Left forelimb (tissue), 1 donor: ENCODE data around the gene VKORC1L1.
A peak's percentile ranks its signal among the peaks of the same experiment; 100 is the strongest.
"Not testable (repeated sequence)": the region's sequence is repeated elsewhere in the genome, so short reads cannot be mapped to it uniquely, and the experiment has no call there.

Source experiments
- DNase-seq: peaks from one replicate; pipeline ENCODE4 v3.0.0-alpha.2; 2018; ENCODE audit warnings: low spot score

Gene VKORC1L1

DNA sequence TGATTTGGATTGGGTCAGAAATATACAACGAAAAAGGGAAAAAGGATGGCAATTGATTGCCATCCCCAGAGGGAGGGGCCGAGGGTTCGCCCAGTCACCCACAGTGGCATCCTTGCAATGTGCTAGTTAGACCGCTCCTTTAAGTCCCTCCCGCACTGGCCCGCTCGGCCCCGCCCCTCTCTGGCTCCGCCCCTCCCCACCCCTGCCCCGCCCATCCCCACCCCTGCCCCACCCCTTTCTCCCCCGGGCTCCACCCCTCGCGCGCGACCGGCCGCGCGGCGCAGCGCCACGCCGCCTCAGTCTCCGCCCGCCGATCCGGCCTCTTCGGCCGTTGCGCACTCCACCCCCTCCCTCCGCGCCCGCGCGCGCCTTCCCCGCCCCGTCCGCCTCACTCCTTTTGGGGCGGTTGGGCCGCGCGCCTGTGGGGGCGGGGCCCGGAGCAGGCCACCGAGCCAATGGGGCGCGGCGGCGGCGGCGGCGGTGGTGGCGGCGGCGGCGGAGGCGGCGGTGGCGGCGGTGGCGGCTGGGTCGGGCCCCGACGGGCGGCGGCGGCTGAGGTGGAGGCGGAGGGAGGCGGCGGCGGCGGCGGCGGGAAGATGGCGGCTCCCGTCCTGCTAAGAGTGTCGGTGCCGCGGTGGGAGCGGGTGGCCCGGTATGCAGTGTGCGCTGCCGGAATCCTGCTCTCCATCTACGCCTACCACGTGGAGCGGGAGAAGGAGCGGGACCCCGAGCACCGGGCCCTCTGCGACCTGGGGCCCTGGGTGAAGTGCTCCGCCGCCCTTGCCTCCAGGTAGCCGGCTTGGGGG lies at the start of gene VKORC1L1:
Gene VKORC1L1, plus strand, starts transcription at position 299 of the 806 bp plus-strand sequence. Its CDS starts 298 bp downstream, at position 597.
- DNase-seq, result peak; percentile 96

DNA sequence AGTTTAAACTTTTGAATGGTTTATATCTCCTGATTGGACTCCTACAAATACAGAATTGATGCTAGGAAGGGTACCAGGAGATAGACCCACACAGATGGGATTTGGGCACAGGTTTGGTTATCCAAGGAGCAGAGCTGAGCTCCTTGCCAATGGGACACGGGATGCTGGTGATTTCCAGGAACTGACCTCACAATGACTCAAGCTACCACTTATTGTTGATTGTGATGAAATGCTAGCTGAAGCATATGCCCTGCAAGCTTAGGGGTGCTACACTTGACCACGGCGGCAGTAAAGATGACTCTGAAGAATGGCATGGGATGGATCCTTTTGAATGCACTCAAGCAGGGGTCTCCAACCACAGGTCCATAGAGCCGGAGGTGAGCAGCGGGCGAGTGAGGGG lies 45.5 kb upstream of the VKORC1L1 start:
- DNase-seq, result no peak

DNA sequence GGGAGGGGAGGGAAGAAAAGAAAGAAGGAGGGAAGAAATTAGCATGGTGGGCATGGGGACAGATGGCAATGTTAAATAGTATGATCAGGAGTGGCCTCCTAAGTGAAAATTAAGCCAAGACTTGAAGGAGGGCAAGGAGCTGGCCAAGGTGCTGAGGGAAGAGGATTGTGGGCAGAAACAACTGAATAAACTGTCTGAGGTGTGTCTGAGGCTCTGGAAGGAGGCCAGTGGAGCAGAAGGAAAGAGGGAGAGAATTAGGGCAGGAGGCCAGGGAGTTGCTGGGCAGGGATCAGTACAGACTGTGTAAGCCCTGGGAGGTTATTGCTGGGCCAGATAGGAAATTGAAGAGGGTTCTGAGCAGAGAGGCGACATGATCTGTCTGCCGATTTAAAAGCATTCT lies 40.6 kb upstream of the VKORC1L1 start:
- no peak for DNase-seq

DNA sequence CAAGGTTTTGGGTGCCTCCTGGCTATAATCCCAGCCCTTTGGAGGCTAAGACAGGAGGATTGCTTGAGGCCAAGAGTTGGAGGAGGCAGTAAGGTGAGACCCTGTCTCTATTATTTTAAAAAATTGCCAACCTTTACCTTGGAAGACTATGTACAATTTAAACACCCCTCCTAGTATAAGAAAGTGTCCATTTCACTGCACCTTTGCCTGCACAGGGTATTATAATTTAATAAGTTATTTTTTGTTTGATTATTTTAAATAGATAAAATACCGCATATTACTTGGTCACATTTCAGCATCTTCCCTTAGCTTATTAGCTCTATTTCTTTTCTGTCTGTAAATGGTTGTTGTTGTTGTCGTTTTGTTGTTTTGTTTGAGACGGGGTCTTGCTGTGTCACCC lies 36.2 kb upstream of the VKORC1L1 start:
- not testable (repeated sequence) for DNase-seq

DNA sequence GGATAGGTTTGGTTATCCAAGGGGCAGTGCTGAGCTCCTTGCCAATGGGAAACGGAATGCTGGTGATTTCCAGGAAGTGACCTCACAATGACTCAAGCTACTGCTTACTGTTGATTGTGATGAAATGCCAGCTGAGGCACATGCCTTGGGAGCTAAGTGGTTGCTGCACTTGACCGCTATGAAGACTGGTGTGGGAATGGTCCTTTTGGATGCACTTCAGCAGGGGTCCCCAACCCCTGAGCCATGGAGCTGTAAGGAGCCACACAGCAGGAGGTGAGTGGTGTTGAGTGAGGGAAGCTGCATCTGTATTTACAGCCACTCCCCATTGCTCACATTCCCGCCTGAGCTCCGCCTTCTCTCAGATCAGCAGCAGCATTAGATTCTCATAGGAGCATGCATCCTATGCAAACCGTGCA lies 35.3 kb upstream of the VKORC1L1 start:
- not testable (repeated sequence) for DNase-seq

DNA sequence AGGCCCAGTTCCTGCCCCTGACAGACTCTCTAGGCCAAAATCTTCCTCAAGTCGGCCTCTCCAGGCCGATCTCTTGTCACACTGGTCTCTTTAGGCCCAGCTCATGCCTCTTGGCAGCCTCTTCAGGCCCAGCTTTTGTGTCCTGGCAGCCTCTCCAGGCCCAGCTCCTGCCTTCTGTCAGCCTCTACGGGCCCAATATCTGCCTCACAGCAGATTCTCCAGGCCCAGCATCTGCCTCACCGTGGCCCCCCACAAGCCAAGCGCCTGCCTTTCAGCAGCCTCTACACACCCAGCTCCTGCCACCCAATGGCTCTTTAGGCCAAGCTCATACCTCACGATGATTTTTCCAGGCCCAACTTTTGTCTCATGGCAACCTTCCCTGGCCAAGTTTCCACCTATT lies 33.0 kb upstream of the VKORC1L1 start:
- DNase-seq, result no peak

DNA sequence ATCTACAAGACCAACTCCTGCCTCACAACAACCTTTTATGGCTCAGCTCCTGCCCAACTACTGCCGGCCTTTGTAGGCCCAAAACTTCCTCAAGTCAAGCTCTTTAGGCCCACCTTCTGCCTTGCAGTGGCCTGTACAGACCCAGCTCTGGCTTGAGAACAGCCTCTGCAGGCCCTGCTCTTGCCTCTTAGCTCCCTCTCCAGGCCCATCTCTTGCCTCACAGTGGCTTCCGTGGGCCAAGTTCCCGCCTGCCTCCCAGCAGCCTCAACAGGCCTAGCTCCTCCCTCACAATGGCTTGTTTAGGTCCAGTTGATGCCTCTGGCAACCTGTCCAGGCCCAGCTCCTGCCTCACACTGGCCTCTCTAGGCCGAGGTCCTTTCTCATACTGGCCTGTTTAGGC lies 32.4 kb upstream of the VKORC1L1 start:
- no peak for DNase-seq

DNA sequence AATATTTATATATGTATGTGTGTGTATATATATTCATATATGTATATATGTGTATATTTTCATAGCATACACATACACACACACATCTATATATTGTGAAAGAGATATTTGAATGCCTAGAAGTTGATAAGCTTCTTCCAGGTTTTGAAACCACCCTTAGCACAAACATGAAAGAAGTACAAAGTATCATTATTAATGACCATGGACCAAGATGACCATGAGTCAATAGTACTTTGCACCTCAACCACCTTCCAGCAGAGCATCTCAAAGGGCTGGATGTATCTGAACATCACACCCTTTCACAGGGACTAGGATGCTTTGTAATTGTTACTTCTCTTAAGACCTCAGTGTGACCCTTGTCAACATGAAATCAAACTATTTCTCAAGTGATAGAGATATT lies 29.3 kb upstream of the VKORC1L1 start:
- not testable (repeated sequence) for DNase-seq

DNA sequence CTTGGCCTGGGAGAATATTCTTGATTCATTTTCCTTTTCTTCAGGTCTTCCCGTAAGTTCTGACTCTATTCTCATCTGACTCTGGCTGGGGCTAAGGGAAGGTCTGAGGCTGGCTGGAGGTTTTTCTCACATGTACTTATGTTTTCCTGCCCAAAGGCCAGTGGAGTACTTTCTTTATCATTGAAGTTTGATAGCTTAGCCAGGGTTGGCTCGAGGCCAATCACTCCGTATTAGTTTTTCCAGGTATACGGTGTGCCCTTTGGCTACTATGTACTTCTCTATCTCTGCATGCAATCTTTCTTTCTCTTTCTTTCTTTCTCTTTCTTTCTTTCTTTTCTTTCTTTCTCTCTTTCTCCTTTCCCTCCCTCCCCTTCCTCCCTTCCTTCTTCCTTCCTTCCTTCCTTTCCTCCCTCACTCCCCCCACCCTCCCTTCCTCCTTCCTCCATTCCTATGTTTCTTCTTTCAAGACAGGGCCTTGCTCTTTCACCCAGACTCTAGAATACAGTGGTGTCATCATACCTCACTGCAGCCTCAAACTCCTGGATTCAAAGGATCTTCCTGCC lies 26.8 kb upstream of the VKORC1L1 start:
- no peak for DNase-seq

DNA sequence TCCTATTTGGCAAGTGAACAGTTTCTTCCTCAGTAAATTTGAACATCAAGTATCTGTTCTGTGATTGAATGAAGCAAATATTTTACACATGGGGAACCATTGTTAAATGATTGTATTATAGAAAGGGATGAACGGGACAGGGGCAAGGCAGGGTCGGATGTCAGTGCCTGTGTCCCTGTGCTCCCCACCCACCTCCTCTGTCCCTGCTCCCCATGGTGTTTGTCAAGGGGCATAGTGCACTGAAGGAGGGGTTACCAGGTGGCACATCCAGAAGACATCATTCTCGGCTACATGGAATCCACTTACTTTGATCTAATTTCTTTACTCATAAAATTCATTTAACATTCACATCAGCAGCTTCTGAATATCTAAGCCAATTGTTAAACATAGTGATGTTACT lies 19.4 kb upstream of the VKORC1L1 start:
- DNase-seq, result not testable (repeated sequence)

DNA sequence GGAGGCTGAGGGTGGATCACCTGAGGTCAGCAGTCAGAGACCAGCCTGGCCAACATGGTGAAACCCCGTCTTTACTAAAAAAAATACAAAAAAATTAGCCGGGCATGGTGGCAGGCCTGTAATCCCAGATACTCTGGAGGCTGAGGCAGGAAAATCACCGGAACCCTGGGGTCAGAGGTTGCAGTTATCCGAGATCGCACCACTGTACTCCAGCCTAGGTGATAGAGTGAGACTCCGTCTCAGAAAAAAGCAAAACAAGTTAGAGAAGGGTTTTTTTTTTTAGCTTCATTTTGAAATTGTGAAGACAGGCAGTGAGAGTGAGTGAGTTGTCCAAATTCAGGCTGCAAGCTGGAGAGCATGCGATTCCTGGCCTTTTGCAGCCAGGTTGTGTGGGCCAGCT lies 19.0 kb upstream of the VKORC1L1 start:
- DNase-seq, result not testable (repeated sequence)

DNA sequence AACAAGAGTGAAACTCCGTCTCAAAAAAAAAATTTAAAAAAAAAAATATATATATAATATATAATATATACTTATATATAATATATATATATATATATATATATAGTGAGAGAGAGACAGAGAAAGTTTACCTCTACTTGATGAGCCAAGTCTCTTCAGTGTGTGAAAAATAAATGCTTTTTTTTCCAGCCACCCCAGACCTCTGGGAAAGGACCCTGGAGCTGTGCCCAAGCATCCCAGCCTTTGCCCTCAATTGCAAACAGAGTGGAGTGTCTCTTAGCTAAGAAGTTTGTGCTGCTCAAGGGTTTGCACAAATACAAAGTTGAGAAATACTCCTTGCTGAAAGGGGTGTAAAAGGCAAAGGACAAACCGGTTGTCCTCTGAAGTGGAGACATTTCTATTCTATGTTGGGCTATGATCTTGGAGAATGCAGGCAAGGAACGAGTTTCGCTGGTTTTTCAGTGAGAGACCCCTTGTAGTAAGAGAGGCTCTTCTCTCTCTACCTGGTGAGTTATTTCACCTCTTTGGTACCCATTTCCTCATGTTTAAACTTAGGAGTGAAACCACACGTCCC lies 15.5 kb upstream of the VKORC1L1 start:
- not testable (repeated sequence) for DNase-seq

DNA sequence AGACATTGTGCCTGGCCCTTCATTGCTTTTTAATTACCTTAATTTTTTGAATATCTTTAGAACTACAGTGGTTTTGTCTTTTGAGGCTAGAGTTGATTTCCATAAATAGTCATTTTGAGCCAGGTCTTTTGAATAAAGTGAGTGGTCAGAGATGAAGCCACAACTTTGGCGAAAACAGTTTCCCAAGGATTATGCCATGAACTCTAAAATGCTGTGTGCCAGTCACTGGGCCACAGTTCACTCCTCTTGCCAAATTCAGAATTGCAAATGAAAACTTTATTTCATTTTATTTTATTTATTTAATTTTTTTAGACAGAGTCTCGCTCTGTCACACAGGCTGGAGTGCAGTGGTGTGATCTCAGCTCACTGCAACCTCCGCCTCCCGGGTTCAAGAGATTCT lies 14.2 kb upstream of the VKORC1L1 start:
- DNase-seq, result not testable (repeated sequence)

DNA sequence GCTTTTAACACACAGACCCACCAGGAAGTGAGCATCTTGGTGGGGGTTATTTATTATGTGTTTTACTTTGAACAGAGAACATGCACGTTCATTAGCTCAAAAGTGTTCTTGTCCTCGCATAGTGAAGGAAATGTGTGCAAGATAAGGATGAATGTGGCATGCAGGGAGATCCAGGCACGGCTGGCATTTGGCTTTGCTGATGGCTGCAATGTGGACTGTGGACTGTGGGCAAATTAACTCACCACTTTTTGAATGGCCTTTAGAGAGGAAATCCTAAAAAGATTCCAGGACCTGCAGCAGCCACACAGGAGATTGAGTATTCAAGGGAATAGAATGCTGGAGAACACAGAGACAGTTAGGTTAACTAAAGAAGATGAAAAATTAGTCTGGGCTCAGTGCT lies 6.6 kb upstream of the VKORC1L1 start:
- DNase-seq, result not testable (repeated sequence)

DNA sequence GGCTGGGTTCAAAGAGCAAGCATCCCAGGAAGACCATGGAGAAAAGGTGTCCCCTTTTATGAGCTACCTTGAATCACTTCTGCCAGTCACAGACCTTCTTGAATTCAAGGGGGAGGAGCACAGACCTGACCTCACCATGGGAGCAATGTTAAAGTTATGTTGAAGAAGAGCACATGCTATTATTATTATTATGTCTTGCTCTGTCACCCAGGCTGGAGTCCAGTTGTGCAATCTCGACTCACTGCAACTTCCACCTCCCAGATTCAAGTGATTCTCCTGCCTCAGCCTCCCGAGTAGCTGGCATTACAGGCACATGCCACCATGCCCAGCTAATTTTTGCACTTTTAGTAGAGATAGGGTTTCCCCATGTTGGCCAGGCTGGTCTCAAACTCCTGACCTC lies 5.2 kb upstream of the VKORC1L1 start:
- not testable (repeated sequence) for DNase-seq

DNA sequence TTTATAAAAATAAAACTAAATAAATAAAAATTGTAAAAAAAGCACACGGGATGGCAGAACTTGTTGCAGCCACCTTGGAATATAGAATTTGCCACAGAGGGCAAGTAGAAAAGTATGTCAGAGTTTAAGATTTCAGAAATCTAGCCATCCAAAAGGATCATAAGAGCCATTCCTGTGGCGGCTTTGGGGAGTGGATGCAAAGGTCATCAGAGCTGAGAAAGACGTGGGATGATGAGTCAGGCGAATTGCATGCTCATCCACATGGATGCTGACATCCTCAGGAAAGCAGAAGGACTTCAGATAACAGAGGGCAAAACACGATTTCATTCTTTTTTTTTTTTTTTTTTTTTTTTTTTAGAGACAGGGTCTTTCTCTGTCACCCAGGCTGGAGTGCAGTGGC lies 3.6 kb upstream of the VKORC1L1 start:
- DNase-seq, result not testable (repeated sequence)

DNA sequence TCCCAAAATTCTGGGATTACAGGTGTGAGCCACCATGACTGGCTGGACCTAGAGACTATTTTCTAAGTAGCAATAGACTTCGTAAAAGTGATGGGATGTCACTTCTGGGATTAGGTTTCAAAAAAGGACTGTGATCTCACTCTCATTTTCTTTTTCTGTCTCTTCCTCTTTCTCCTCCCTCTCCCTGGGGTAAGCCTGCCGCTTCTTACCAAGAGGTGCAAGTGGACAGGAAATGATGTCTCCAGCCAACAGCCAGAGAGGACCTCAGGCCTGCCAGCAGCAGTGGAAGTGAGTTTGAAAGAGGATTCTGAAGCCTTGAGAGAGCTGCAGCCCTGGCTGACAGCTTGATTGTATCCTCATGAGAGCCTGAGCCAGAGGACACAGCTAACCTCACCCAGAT lies 1.4 kb upstream of the VKORC1L1 start:
- not testable (repeated sequence) for DNase-seq

DNA sequence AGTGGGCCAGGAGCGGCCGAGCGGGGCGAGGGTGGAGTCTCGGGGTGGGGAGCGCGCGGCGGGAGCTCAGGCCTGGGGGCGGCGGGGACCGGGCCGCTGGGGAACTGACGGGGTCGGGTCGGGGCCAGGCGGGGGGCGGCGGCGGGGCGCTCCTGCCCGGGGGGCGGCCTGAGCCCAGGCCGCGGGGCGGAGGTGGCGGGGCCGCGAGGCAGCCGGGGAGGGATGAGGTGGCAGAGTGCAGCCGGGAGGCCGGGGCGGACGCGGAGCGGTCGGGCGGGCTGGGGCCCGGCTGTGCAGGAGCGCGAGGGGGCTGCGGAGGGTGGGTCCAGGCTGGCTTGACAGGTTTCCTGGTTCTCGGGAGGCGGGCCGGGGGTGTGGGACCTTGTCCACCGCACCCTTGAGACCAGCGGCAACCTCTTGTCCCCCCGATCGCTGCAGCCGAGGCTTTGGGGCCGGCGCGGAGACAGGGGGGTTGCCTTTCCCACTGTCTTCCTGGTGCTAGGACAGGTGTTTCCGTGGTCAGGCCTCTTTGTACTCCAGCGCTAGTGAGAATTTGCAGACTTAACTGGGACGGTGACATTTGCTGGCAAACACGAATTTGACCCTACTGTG lies 814 bp downstream of the VKORC1L1 start:
- DNase-seq, result not testable (repeated sequence)

DNA sequence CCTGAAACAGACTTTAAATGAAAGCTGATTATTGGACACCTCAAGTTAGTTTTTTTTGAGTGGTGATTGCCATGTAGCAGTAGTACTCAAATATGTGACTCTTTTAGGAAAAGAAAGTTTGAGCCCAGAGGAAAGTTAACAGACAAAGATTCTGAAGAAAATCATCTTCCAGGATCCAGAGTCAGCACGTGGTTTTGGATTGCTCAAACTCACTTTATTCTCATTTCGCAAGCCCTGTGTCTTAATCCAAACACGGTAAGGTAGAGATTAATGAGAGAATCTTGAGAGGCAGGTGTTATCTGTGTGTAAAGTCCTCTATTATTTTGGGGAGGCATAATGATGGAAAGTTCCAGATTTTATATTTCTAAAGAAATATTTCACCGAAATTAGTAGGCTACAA lies 2.8 kb downstream of the VKORC1L1 start:
- not testable (repeated sequence) for DNase-seq

DNA sequence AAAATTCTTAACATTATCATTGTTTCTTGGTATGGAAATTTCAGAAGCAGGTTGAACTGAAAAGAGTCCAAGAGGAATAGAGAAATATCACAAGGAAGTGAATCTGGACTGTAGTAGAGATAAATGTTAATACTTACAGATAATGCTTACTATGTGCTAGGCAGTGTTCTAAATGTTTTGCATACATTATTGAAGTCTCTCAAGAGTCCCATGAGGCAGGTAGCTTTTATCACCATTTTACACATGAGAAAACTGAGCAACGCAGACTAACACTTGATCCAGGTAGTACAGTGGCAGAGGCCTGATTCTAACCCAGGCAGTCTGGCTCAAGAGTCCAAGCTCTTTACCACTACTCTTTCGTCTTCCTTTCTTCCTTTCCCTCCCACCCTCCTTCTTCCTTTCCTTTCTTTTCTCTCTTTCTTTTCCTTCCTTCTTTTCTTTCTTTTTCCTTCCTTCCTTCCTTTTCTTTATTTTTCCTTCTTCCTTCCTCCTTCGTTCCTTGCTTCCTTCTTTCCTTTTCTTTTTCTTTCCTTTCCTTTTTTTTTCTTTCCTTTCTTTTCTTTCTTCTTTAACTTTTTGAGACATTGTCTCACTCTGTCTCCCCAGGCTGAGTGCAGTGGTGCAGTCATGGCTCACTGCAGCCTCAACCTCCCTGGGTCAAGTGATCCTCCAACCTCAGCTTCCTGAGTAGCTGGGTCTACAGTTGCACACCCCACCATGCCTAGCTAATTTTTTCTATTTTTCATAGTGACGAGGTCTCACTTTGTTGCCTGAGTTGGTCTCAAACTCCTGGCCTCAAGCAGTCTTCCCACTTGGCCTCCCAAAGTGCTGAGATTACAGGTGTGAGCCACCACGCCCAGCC lies 6.6 kb downstream of the VKORC1L1 start:
- not testable (repeated sequence) for DNase-seq

DNA sequence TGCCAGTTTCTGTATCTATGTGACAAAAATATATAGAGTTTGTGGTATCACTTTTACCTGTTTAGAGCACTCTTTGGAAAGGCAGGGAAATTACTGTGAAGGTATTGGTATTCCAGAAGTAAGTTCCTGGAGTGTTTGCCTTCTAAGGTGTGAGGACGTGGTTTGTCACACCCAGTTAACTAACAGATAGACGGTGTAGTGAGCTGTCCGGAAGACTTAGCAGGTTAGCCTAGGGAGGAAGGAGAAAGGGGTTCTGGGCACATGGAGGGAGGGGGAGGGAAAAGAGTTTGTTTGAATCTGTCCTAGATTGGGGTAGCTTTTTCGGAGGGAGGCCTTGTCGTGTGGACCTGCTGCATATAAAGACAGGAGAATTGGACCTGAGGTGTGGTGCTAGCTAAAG lies 7.4 kb downstream of the VKORC1L1 start:
- not testable (repeated sequence) for DNase-seq

DNA sequence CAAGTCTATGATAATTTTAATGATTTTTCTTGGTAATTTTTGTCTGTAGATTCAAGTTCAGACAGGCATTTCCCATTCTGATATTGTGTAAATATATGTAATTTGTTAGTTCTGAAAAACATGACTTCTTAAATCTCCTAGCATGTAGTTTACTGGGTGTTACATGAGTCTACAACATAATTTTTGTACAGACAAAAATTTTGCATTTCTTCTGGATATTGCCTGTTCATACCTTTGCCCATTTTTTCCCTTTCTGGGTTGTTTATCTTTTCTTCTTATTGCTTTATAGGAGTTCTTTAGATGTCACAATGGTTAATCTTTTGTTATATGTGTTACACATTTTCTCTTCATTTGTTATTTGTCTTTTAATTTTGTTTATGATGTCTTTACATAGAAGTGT lies 12.1 kb downstream of the VKORC1L1 start:
- not testable (repeated sequence) for DNase-seq
